ENCODE data around the gene METTL25B. TPM values are rescaled to one million over a fixed set of nuclear protein-coding genes. Genes with fewer than 3 reads are reported as not detected.
A peak's percentile ranks its signal among the peaks of the same experiment; 100 is the strongest.

The METTL25B gene
- total and polyA plus RNA-seq, 5 donors from 2014 or later = 4.3 to 19.0 (median 7.5) TPM

DNA sequence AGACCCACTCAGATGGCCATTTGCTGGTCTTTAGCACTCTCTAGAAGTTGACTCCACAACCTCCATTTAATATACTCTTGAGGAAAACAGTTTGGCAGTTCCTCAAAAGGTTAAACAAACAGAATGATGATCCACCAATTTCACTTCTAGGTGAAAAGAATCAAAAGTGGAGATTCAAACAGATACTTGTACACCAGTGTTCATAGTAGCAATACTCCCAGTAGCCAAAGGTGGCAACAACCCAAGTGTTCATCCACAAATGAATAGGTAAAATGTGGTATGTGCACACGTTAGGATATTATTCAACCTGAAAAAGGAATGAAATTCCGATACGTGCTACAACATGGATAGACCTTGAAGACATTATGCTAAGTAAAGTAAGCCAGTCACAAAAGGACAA is 45.3 kb downstream of the METTL25B start:
- H3K9me3 Mint-ChIP-seq = no peaks in the 10 kb centered on the region
- peak overlapping the region in 1 of 4 donors; percentile 60 for H3K4me3 Mint-ChIP-seq
- H3K27ac Mint-ChIP-seq = peak overlapping the region in 1 of 3 donors; percentile 47
- peak in 1 of 3 donors; percentile 29 for DNase-seq
- H3K4me1 ChIP-seq (ENCODE audit: control insufficient read depth, insufficient read depth, low read length, poor library complexity, severe bottlenecking) = peaks cover 53% of the 10 kb centered on the region
- no peaks in the 10 kb centered on the region for H3K27me3 Mint-ChIP-seq
- H3K9me3 ChIP-seq (ENCODE audit: control insufficient read depth in 2 of 2, low read length in 2 of 2) = no peaks in the 10 kb centered on the region
- H3K4me3 ChIP-seq (ENCODE audit: low read depth, low read length) = no peak overlapping the region
- H3K4me1 Mint-ChIP-seq = peaks cover 24 to 76% (median 56%) of the 10 kb centered on the region in 4 donors
- H3K27ac ChIP-seq (ENCODE audit: insufficient read depth, low read length, poor library complexity, severe bottlenecking) = no peak overlapping the region
- peaks cover 18% of the 10 kb centered on the region for H3K36me3 Mint-ChIP-seq
- no peak for ATAC-seq (ENCODE audit: low read depth in 2 of 2)
- peaks cover 22% of the 10 kb centered on the region for H3K36me3 ChIP-seq (ENCODE audit: control insufficient read depth, insufficient read depth, low read length)
- no peaks in the 10 kb centered on the region for H3K27me3 ChIP-seq (ENCODE audit: control insufficient read depth, insufficient read depth, low read length)

DNA sequence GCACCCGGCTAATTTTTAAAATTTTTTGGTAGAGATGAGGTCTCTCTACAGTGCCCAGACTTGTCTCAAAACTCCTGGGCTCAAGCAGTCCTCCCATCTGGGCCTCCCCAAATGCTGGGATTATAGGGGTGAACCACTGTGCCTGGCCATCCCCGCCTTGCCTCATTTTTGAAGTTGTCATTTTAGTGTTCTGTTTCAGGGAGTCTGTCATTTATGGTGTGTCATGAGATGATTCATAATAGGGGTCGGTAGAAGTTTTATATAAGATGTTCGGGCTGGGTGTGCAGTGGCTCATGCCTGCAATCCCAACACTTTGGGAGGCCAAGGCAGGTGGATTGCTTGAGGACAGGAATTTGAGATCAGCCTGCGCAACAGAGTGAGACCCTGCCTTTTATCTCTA is 47.5 kb downstream of the METTL25B start:
- Mint-ChIP-seq H3K9me3 (no peaks in the 10 kb centered on the region), H3K36me3 (peaks cover 8% of the 10 kb centered on the region), H3K27me3 (no peaks in the 10 kb centered on the region), H3K4me3 (peak overlapping the region in 1 of 4 donors; percentile 45), H3K4me1 (peaks cover 15 to 57% (median 46%) of the 10 kb centered on the region in 4 donors), H3K27ac (peak overlapping the region in 1 of 3 donors; percentile 47)
- Histone ChIP-seq H3K9me3 (ENCODE audit: control insufficient read depth in 2 of 2, low read length in 2 of 2) (no peaks in the 10 kb centered on the region), H3K36me3 (ENCODE audit: control insufficient read depth, insufficient read depth, low read length) (peaks cover 20% of the 10 kb centered on the region), H3K27me3 (ENCODE audit: control insufficient read depth, insufficient read depth, low read length) (no peaks in the 10 kb centered on the region), H3K4me3 (ENCODE audit: low read depth, low read length) (no peak overlapping the region), H3K27ac (ENCODE audit: insufficient read depth, low read length, poor library complexity, severe bottlenecking) (no peak overlapping the region), H3K4me1 (ENCODE audit: control insufficient read depth, insufficient read depth, low read length, poor library complexity, severe bottlenecking) (peaks cover 33% of the 10 kb centered on the region)
- no peak for ATAC-seq (ENCODE audit: low read depth in 2 of 2)
- no peak for DNase-seq

DNA sequence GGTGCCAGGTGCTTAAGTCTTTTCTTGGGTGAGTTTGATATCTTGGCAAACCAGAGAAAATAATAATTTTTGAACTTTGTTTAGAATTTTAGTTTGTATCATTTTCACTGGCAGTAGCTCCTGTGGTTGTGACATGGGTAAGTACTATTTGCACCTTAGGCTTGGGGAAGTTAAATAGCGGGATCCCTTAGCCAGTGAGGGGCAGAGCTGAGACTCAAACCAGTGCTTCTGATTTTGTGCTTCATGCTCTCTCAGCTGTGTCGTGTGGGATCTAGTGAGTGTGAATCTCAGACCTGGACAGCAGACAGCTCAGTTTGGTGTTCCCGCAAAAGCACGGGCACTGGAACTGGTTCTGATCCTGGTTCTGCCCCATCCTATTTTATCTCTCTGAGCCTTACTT is 48.7 kb downstream of the METTL25B start:
- H3K36me3 Mint-ChIP-seq = peaks cover 12% of the 10 kb centered on the region

DNA sequence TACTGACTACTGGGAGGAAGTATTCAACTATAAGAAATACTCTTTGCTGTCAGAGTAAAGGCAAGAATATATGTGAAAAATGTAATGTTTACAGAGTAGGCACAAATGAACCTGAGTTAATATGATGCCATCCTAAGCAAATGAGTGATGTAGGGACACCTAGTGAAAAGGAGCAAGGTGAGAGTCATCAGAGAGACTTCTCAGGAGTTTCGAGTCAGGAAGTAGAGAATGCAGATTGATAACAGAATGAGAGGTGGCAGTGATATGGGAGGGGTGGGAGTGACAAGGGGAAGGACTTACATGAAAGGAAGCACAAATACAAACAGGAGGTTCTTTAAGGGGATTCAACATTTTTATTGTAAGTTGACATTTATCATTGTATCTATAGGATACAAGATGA is 49.3 kb downstream of the METTL25B start:
- Mint-ChIP-seq H3K4me1 (peaks cover 23 to 56% (median 48%) of the 10 kb centered on the region in 4 donors), H3K27ac (peak overlapping the region; percentile 2 to 57 (median 32)), H3K27me3 (no peaks in the 10 kb centered on the region), H3K36me3 (peaks cover 18% of the 10 kb centered on the region), H3K4me3 (peak overlapping the region in 1 of 4 donors; percentile 44), H3K9me3 (no peaks in the 10 kb centered on the region)
- no peak overlapping the region for H3K4me3 ChIP-seq (ENCODE audit: low read depth, low read length)
- no peak overlapping the region for H3K27ac ChIP-seq (ENCODE audit: insufficient read depth, low read length, poor library complexity, severe bottlenecking)
- H3K9me3 ChIP-seq (ENCODE audit: control insufficient read depth in 2 of 2, low read length in 2 of 2) = no peaks in the 10 kb centered on the region
- peaks cover 23% of the 10 kb centered on the region for H3K36me3 ChIP-seq (ENCODE audit: control insufficient read depth, insufficient read depth, low read length)
- H3K27me3 ChIP-seq (ENCODE audit: control insufficient read depth, insufficient read depth, low read length) = no peaks in the 10 kb centered on the region
- no peak for ATAC-seq (ENCODE audit: low read depth in 2 of 2)
- DNase-seq = no peak
- peaks cover 27% of the 10 kb centered on the region for H3K4me1 ChIP-seq (ENCODE audit: control insufficient read depth, insufficient read depth, low read length, poor library complexity, severe bottlenecking)

More for the DNA sequence above, 48.7 kb downstream of the METTL25B start:
- Histone ChIP-seq H3K27ac (ENCODE audit: insufficient read depth, low read length, poor library complexity, severe bottlenecking) (no peak overlapping the region), H3K4me3 (ENCODE audit: low read depth, low read length) (no peak overlapping the region), H3K36me3 (ENCODE audit: control insufficient read depth, insufficient read depth, low read length) (peaks cover 17% of the 10 kb centered on the region), H3K4me1 (ENCODE audit: control insufficient read depth, insufficient read depth, low read length, poor library complexity, severe bottlenecking) (peaks cover 27% of the 10 kb centered on the region), H3K27me3 (ENCODE audit: control insufficient read depth, insufficient read depth, low read length) (no peaks in the 10 kb centered on the region), H3K9me3 (ENCODE audit: control insufficient read depth in 2 of 2, low read length in 2 of 2) (no peaks in the 10 kb centered on the region)
- Mint-ChIP-seq H3K27ac (peak overlapping the region in 2 of 3 donors; percentile 5 to 32), H3K4me1 (peaks cover 17 to 57% (median 50%) of the 10 kb centered on the region in 4 donors), H3K4me3 (no peak overlapping the region), H3K9me3 (no peaks in the 10 kb centered on the region), H3K27me3 (no peaks in the 10 kb centered on the region)
- DNase-seq = no peak
- no peak for ATAC-seq (ENCODE audit: low read depth in 2 of 2)

DNA sequence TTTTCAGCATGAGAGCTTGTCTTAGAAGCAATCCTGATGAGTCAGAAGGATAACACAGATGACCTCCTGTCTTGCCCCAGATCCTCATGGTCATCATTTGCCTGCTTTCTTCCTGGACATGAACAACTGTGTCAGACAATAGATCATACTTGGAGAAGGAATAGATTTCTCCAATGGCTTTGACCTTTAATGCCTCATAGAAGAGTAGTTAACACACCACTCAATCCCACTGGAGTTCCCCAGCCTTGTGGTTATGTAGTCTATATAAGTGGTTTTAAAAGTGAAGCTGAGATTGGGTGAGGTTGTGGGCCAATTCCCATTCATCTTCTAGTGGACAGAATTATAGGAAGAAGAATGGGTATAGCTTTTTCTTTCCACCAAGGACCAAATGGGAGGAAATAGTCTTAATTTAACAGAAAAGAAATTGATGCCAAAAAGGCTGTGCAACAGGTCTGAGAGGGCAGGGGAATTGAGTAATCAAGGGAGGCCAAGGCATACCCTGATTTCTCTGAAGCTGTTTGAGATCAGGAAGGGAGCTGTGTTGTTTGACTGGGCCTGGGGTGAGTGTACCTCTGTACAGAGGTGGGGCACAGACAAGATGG is 53.4 kb downstream of the METTL25B start:
- no peak overlapping the region for H3K27ac ChIP-seq (ENCODE audit: insufficient read depth, low read length, poor library complexity, severe bottlenecking)
- H3K9me3 Mint-ChIP-seq = no peaks in the 10 kb centered on the region
- H3K4me1 Mint-ChIP-seq = peaks cover 25 to 35% (median 31%) of the 10 kb centered on the region in 4 donors
- H3K36me3 Mint-ChIP-seq = peaks cover 30% of the 10 kb centered on the region
- peaks cover 13% of the 10 kb centered on the region for H3K4me1 ChIP-seq (ENCODE audit: control insufficient read depth, insufficient read depth, low read length, poor library complexity, severe bottlenecking)
- no peak for DNase-seq
- H3K27ac Mint-ChIP-seq = no peak overlapping the region
- H3K4me3 ChIP-seq (ENCODE audit: low read depth, low read length) = no peak overlapping the region
- ATAC-seq (ENCODE audit: low read depth in 2 of 2) = no peak
- no peaks in the 10 kb centered on the region for H3K27me3 ChIP-seq (ENCODE audit: control insufficient read depth, insufficient read depth, low read length)
- H3K27me3 Mint-ChIP-seq = no peaks in the 10 kb centered on the region
- H3K36me3 ChIP-seq (ENCODE audit: control insufficient read depth, insufficient read depth, low read length) = peaks cover 43% of the 10 kb centered on the region
- H3K4me3 Mint-ChIP-seq = no peak overlapping the region
- H3K9me3 ChIP-seq (ENCODE audit: control insufficient read depth in 2 of 2, low read length in 2 of 2) = no peaks in the 10 kb centered on the region

DNA sequence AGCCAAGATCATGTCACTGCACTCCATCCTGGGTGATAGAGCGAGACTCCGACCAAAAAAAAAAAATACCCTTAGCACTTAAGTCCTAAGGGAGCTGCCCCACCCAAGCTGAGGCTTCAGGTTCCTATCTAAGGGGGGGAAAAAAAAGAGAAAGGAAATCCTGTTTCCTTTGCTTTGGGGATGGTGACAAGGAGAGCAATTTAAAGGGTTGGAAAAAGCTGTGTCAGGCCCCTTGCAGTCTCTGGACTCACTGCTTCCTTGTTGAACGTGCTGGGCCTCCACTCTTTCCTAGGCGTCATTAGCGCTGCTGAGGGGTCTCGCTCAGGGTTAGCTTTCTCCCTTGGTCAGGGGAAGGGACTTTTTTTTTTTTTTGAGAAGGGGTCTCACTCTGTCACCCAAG is 57.2 kb downstream of the METTL25B start:
- no peak overlapping the region for H3K4me3 Mint-ChIP-seq
- H3K9me3 ChIP-seq (ENCODE audit: control insufficient read depth in 2 of 2, low read length in 2 of 2) = no peaks in the 10 kb centered on the region
- H3K27ac ChIP-seq (ENCODE audit: insufficient read depth, low read length, poor library complexity, severe bottlenecking) = no peak overlapping the region
- no peak for ATAC-seq (ENCODE audit: low read depth in 2 of 2)
- no peaks in the 10 kb centered on the region for H3K27me3 Mint-ChIP-seq
- no peak overlapping the region for H3K27ac Mint-ChIP-seq
- H3K9me3 Mint-ChIP-seq = no peaks in the 10 kb centered on the region
- no peaks in the 10 kb centered on the region for H3K4me1 ChIP-seq (ENCODE audit: control insufficient read depth, insufficient read depth, low read length, poor library complexity, severe bottlenecking)
- peaks cover 63% of the 10 kb centered on the region for H3K36me3 ChIP-seq (ENCODE audit: control insufficient read depth, insufficient read depth, low read length)
- H3K4me3 ChIP-seq (ENCODE audit: low read depth, low read length) = no peak overlapping the region
- no peak for DNase-seq
- no peaks in the 10 kb centered on the region for H3K27me3 ChIP-seq (ENCODE audit: control insufficient read depth, insufficient read depth, low read length)
- H3K36me3 Mint-ChIP-seq = peaks cover 51% of the 10 kb centered on the region
- peaks cover 17 to 32% (median 19%) of the 10 kb centered on the region in 4 donors for H3K4me1 Mint-ChIP-seq

Other genes starting within 250 kb of the METTL25B start
- 186 TPM for gene MEF2D, start 227.7 kb upstream of the METTL25B start, total RNA-seq
- gene MEF2D, start 227.7 kb upstream of the METTL25B start, polyA plus RNA-seq = 10 to 100 TPM in 1 of 4 donors, 1 to 10 TPM in 3; 4.6 to 11.5 (median 6.4) TPM
- 0.10 TPM for gene IQGAP3, start 155.9 kb upstream of the METTL25B start, total RNA-seq
- under 1 TPM; 0.05 to 0.98 (median 0.41) TPM for gene IQGAP3, start 155.9 kb upstream of the METTL25B start, polyA plus RNA-seq
- gene TTC24, start 148.7 kb upstream of the METTL25B start, total RNA-seq = 2.3 TPM
- under 1 TPM in 3 of 4 donors, not detected in 1; 0.34 to 0.65 (median 0.35) TPM for gene TTC24, start 148.7 kb upstream of the METTL25B start, polyA plus RNA-seq
- gene NAXE, start 136.7 kb upstream of the METTL25B start, total RNA-seq = 29.2 TPM
- 100 to 1,000 TPM in 1 of 4 donors, 10 to 100 TPM in 3; 87.3 to 102 (median 92.2) TPM for gene NAXE, start 136.7 kb upstream of the METTL25B start, polyA plus RNA-seq
- gene GPATCH4, start 127.0 kb upstream of the METTL25B start, total RNA-seq = 27.5 TPM
- gene GPATCH4, start 127.0 kb upstream of the METTL25B start, polyA plus RNA-seq = 10 to 100 TPM; 20.2 to 34.6 (median 27.6) TPM
- gene HAPLN2, start 109.1 kb upstream of the METTL25B start, total RNA-seq = not detected
- gene HAPLN2, start 109.1 kb upstream of the METTL25B start, polyA plus RNA-seq = not detected
- gene BCAN, start 86.4 kb upstream of the METTL25B start, total RNA-seq = not detected
- not detected for gene BCAN, start 86.4 kb upstream of the METTL25B start, polyA plus RNA-seq
- gene NES, start 51.1 kb upstream of the METTL25B start, total RNA-seq = 0.10 TPM
- gene NES, start 51.1 kb upstream of the METTL25B start, polyA plus RNA-seq = not detected
- gene CRABP2, start 22.9 kb upstream of the METTL25B start, total RNA-seq = 5.1 TPM
- not detected for gene CRABP2, start 22.9 kb upstream of the METTL25B start, polyA plus RNA-seq
- gene ISG20L2, start 297 bp downstream of the METTL25B start, total RNA-seq = 76.7 TPM
- 10 to 100 TPM; 15.8 to 17.8 (median 17.0) TPM for gene ISG20L2, start 297 bp downstream of the METTL25B start, polyA plus RNA-seq
- gene MRPL24, start 12.6 kb downstream of the METTL25B start, total RNA-seq = 18.2 TPM
- 10 to 100 TPM; 72.5 to 86.4 (median 79.3) TPM for gene MRPL24, start 12.6 kb downstream of the METTL25B start, polyA plus RNA-seq
- 87.6 TPM for gene HDGF, start 23.2 kb downstream of the METTL25B start, total RNA-seq
- gene HDGF, start 23.2 kb downstream of the METTL25B start, polyA plus RNA-seq = 10 to 100 TPM; 26.9 to 50.2 (median 36.7) TPM
- 67.8 TPM for gene PRCC, start 39.1 kb downstream of the METTL25B start, total RNA-seq
- gene PRCC, start 39.1 kb downstream of the METTL25B start, polyA plus RNA-seq = 10 to 100 TPM; 35.5 to 43.3 (median 36.4) TPM
- 158 TPM for gene SH2D2A, start 88.4 kb downstream of the METTL25B start, total RNA-seq
- gene SH2D2A, start 88.4 kb downstream of the METTL25B start, polyA plus RNA-seq = 10 to 100 TPM; 27.3 to 36.4 (median 31.2) TPM
- 0.07 TPM for gene INSRR, start 130.6 kb downstream of the METTL25B start, total RNA-seq
- not detected for gene INSRR, start 130.6 kb downstream of the METTL25B start, polyA plus RNA-seq
- 0.91 TPM for gene NTRK1, start 132.4 kb downstream of the METTL25B start, total RNA-seq
- under 1 TPM in 3 of 4 donors, not detected in 1; 0.06 to 0.44 (median 0.10) TPM for gene NTRK1, start 132.4 kb downstream of the METTL25B start, polyA plus RNA-seq
- 1.3 TPM for gene PEAR1, start 165.2 kb downstream of the METTL25B start, total RNA-seq
- not detected for gene PEAR1, start 165.2 kb downstream of the METTL25B start, polyA plus RNA-seq
- gene LRRC71, start 192.2 kb downstream of the METTL25B start, total RNA-seq = not detected
- gene LRRC71, start 192.2 kb downstream of the METTL25B start, polyA plus RNA-seq = not detected